SH-SY5Y (cell line): ENCODE results near the gene TMEM38A.

Experiments
- GATA2 ChIP-seq: IDR thresholded peaks from 2 replicates; pipeline ENCODE4 v1.6.1; 2011; ENCODE audit warnings: mild to moderate bottlenecking, low read depth, low read length
- GATA3 ChIP-seq: IDR thresholded peaks from 2 replicates; pipeline ENCODE4 v1.6.1; 2011; ENCODE audit warnings: low read depth, mild to moderate bottlenecking, low read length, moderate library complexity

DNA sequence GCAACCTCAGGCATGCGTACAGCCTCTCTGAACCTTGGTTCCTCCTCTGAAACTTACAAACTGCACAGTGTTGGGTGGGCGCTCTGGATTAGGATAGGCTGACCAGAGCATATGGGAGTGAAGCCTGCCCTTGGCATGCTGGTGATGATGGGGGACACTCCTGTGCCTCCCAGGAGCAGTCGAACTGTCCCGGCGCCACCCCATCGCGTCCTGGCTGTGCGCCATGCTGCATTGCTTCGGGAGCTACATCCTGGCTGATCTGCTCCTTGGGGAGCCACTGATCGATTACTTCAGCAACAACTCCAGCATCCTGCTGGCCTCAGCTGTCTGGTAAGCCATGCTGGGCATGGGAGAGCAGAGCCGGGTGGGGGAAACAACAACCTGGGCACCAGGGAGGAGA, 18.9 kb downstream of the TMEM38A start:
- TF ChIP-seq GATA3 (no peak), GATA2 (no peak)
